A673 (cell line): ENCODE measurements around the gene PIGS. TPM values are rescaled to one million over a fixed set of nuclear protein-coding genes. Genes with fewer than 3 reads are reported as not detected.

Experiments used
- BruUV-seq: library from RNA; stranded (reverse); fragments of 400-500 nt; replicated peaks from 2 replicates; lab custom pipeline; 2021; lab: Mats Ljungman, UMichigan
- CTCF ChIA-PET: fragments of 300-600 bp; sonication (Branson Sonifier 250); formaldehyde crosslinking; loops from one replicate; lab custom pipeline; 2022; ENCODE audit warnings: antibody characterized with exemption; lab: Charles Lee
- POLR2A ChIA-PET: fragments of 300-600 bp; sonication (Branson Sonifier 250); formaldehyde crosslinking; loops from one replicate; lab custom pipeline; 2022; ENCODE audit warnings: antibody characterized with exemption; ENCODE audit not compliant: low non-redundant PET; lab: Charles Lee
- DNase-seq: peaks from one replicate; pipeline ENCODE4 v3.0.0-alpha.2; 2015; ENCODE audit warnings: low spot score
- H3K27ac ChIP-seq: fragments of 200-600 bp; sonication (generic); 2 replicates; pipeline ENCODE4 v1.5.1; 2016; ENCODE audit warnings: mixed run types, low read depth, mild to moderate bottlenecking, mixed read lengths, antibody characterized with exemption, low read length; ENCODE audit not compliant: poor library complexity, severe bottlenecking
- H3K27me3 ChIP-seq: fragments of 200-600 bp; sonication (generic); replicated peaks from 2 replicates; pipeline ENCODE4 v1.6.1; 2017; ENCODE audit warnings: mixed run types, low read depth, mild to moderate bottlenecking, mixed read lengths, antibody characterized with exemption, low read length; ENCODE audit not compliant: insufficient read depth, poor library complexity
- H3K36me3 ChIP-seq: fragments of 200-600 bp; sonication (generic); 2 replicates; pipeline ENCODE4 v1.6.1; 2016; ENCODE audit warnings: mixed run types, mild to moderate bottlenecking, mixed read lengths, antibody characterized with exemption, low read length; ENCODE audit not compliant: insufficient read depth, poor library complexity, severe bottlenecking
- H3K4me1 ChIP-seq: fragments of 200-600 bp; sonication (generic); 2 replicates; pipeline ENCODE4 v1.6.1; 2017; ENCODE audit warnings: mixed run types, mild to moderate bottlenecking, mixed read lengths, antibody characterized with exemption, low read length; ENCODE audit not compliant: insufficient read depth, poor library complexity, severe bottlenecking
- H3K4me3 ChIP-seq: fragments of 200-600 bp; sonication (generic); 2 replicates; pipeline ENCODE4 v1.5.1; 2016; ENCODE audit warnings: low read depth, mixed run types, mild to moderate bottlenecking, mixed read lengths, low read length; ENCODE audit not compliant: poor library complexity, severe bottlenecking
- H3K9me3 ChIP-seq: fragments of 200-600 bp; sonication (generic); 2 replicates; pipeline ENCODE4 v1.6.1; 2016; ENCODE audit warnings: mixed run types, low read depth, mild to moderate bottlenecking, mixed read lengths, antibody characterized with exemption, low read length; ENCODE audit not compliant: poor library complexity, severe bottlenecking
- EZH2 ChIP-seq: fragments of 200-600 bp; sonication (generic); IDR thresholded peaks from 2 replicates; pipeline ENCODE4 v1.6.1; 2017; ENCODE audit warnings: borderline replicate concordance, low read depth, mild to moderate bottlenecking, mixed read lengths, antibody characterized with exemption, low read length; ENCODE audit not compliant: poor library complexity, severe bottlenecking
- intact Hi-C: fragments of 100-400 bp; cut with micrococcal nuclease; formaldehyde crosslinking; loops from one replicate; pipeline ENCODE4 v1.10.0; 2022; ENCODE audit not compliant: unreplicated experiment
- total RNA-seq: library from RNA; stranded (reverse); gene quantifications from 2 replicates; pipeline ENCODE4 v1.2.3, GENCODE V29; 2021
- TF ChIP-seq, protein P1 (sequence below): fragments of 300-800, 200-600 bp; sonication (generic); conservative IDR thresholded peaks from 2 replicates; pipeline ENCODE4 v1.5.1; 2017; ENCODE audit warnings: low read depth, mild to moderate bottlenecking, antibody characterized with exemption, low read length, moderate library complexity, mixed read lengths

PIGS gene
- total RNA-seq, 1 experiment from 2014 or later, result 51.6 TPM

DNA sequence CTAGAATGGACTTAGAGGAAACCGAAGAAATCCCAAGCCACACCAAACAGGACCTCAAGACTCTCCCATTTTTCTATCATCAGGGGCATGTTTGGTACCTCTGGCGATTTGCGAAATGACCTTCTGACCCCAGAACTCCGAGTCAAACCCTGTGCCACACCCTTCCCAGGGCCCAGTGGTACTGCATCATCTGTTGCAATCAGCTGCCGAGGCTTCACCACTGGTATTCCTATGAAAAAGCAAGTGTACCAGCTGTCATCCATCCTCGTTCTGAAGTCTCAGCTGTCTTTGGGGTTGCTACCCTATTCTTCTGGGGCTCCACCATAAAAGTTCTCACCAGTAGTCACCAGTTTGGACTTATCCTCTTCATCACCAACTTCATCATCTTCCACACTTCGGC, 45.0 kb upstream of the PIGS start:
- Histone ChIP-seq H3K27ac (no peak overlapping the region), H3K27me3 (no peaks in the 10 kb centered on the region), H3K4me1 (no peaks in the 10 kb centered on the region), H3K36me3 (peaks cover 76% of the 10 kb centered on the region), H3K4me3 (no peak overlapping the region), H3K9me3 (no peaks in the 10 kb centered on the region)
- intact Hi-C loops, result no loop called here
- CTCF ChIA-PET, result no interaction called here
- no TSS peak for BruUV-seq
- no peak for TF ChIP-seq EZH2
- TF ChIP-seq, protein P1, sequence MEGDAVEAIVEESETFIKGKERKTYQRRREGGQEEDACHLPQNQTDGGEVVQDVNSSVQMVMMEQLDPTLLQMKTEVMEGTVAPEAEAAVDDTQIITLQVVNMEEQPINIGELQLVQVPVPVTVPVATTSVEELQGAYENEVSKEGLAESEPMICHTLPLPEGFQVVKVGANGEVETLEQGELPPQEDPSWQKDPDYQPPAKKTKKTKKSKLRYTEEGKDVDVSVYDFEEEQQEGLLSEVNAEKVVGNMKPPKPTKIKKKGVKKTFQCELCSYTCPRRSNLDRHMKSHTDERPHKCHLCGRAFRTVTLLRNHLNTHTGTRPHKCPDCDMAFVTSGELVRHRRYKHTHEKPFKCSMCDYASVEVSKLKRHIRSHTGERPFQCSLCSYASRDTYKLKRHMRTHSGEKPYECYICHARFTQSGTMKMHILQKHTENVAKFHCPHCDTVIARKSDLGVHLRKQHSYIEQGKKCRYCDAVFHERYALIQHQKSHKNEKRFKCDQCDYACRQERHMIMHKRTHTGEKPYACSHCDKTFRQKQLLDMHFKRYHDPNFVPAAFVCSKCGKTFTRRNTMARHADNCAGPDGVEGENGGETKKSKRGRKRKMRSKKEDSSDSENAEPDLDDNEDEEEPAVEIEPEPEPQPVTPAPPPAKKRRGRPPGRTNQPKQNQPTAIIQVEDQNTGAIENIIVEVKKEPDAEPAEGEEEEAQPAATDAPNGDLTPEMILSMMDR, result no peak
- DNase-seq, result no peak
- POLR2A ChIA-PET, result no interaction called here

DNA sequence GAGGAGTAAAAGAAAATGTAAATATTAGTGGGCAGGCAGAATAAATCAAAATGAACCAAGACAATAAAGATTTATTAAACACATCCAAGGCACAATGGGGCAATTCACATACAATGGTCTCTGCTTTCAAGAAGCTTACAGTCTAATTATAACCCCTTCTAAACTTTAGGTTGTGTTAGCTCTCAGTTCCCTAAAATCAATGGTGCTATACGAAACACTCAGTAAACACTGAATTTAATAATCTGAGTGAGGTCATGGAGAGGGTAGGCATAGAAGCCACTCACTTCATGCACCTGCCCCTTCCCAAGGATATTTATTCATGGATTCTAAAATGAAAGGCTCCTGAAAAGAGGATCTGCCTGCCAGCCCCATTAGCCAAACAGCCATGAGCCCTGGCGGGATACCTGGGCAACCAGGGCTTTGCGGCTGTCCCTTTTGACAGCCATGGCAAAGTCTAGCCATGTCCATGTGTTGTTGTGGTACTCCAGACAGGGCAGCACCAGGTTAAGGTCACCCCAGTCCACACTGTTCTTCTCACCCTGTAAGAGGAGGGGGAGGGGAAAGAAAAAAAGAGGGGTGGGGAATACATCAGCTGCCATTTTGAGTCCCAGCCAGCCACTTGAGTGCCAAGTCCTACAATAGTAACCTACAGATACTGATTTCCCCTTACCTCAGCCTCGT, 44.1 kb upstream of the PIGS start:
- Histone ChIP-seq H3K4me3 (no peak overlapping the region), H3K27me3 (no peaks in the 10 kb centered on the region), H3K36me3 (peaks cover 67% of the 10 kb centered on the region), H3K4me1 (no peaks in the 10 kb centered on the region), H3K9me3 (no peaks in the 10 kb centered on the region), H3K27ac (no peak overlapping the region)
- DNase-seq, result no peak
- TF ChIP-seq, protein P1, result no peak
- TF ChIP-seq EZH2, result no peak
- ChIA-PET POLR2A (no interaction called here), CTCF (interaction anchor here (0.6 kb wide), 1 partner anchor 1482 kb away, joined by 3 read pairs; no protein-coding TSS in a partner anchor)
- intact Hi-C loops, result no loop called here
- BruUV-seq, result no TSS peak

DNA sequence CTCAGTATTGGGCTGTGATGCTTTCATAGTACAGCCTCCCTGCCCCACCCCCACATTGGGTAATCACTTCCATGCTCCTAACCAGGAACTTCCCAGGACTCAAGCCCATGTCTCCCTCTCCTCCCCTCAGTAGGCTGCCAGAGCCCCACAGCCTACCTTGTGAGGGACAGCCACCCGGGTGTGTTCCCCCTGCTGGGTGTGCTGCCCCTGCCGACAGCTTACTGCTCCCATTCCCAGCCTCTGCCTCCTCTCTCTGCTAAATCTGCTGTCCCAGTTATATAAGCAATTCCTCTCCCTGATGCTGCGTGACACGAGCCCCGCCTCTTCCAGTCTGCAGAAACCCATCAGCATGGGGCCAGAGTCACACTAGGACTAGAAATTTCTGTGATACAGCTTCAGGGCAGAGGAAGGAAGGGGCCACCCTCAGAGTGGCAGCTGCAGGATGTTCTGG, 42.6 kb upstream of the PIGS start, which contains the start of gene RSKR:
Gene RSKR, minus strand, starts transcription at position 255 of the 451 bp plus-strand sequence. Its CDS starts 24 bp downstream, at position 231.
- intact Hi-C loops, result loop anchor here (1.0 kb wide), 1 partner anchor 120 kb away; no protein-coding TSS in a partner anchor
- no peak for DNase-seq
- H3K4me1 ChIP-seq, result no peaks in the 10 kb centered on the region
- H3K36me3 ChIP-seq, result peaks cover 53% of the 10 kb centered on the region
- TF ChIP-seq, protein P1, result no peak
- no peak for TF ChIP-seq EZH2
- POLR2A ChIA-PET, result no interaction called here
- CTCF ChIA-PET, result interaction anchor here (1.2 kb wide), 1 partner anchor 15 kb away, joined by 3 read pairs; no protein-coding TSS in a partner anchor
- no peaks in the 10 kb centered on the region for H3K27me3 ChIP-seq
- no TSS peak for BruUV-seq
- H3K4me3 ChIP-seq, result no peak within 1 kb of the TSS
- no peaks in the 10 kb centered on the region for H3K9me3 ChIP-seq
- H3K27ac ChIP-seq, result no peak within 1 kb of the TSS
